IPS DF 6.9 (cell line): ENCODE data around the gene NDUFB3.

Experiments
- DNase-seq: peaks from one replicate; pipeline ENCODE4 v3.0.0-alpha.2; 2013; ENCODE audit warnings: low read depth, low spot score
- H3K27ac ChIP-seq: one replicate; pipeline ENCODE4 v1.5.1; 2013; ENCODE audit warnings: low read length, control low read depth
- H3K27me3 ChIP-seq: 2 replicates; pipeline ENCODE4 v1.6.1; 2013; ENCODE audit warnings: mild to moderate bottlenecking, low read length; ENCODE audit not compliant: control insufficient read depth, insufficient read depth
- H3K36me3 ChIP-seq: 2 replicates; pipeline ENCODE4 v1.6.1; 2013; ENCODE audit warnings: low read length; ENCODE audit not compliant: control insufficient read depth, insufficient read depth
- H3K4me1 ChIP-seq: 2 replicates; pipeline ENCODE4 v1.6.1; 2013; ENCODE audit warnings: low read length; ENCODE audit not compliant: control insufficient read depth, insufficient read depth
- H3K4me3 ChIP-seq: 2 replicates; pipeline ENCODE4 v1.5.1; 2013; ENCODE audit warnings: mild to moderate bottlenecking, low read length
- H3K9me3 ChIP-seq: 2 replicates; pipeline ENCODE4 v1.6.1; 2013; ENCODE audit warnings: low read length, inconsistent platforms; ENCODE audit not compliant: control insufficient read depth, insufficient read depth
- WGBS: extraction: QIAGEN DNeasy Blood & Tissue Kit; methylation state at CpG from one replicate; pipeline ENCODE4 v1.1.7; 2013; ENCODE audit warnings: mixed read lengths, missing lambda C conversion rate; ENCODE audit not compliant: insufficient read length, insufficient coverage; 5-methylcytosine and 5-hydroxymethylcytosine counted together

The NDUFB3 gene

DNA sequence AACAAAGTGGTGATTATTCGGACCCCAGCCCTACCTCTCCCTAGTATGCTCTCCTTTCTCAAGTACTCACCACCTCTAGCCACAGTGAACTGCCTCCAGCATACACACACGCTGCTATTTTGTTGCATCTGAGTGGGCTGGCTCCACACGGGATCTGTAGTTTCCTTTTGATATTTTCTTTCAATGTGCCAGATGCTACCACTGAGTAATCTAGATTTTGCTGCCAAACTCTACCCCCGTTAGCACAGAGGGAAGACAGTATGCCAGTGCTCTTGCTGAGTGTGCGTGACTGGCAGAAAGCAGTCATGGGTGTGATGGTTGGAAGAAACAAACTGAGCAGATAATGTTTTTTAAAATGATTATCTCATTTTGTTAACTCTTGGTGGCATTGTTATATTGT lies 55.8 kb downstream of the NDUFB3 start:
- Histone ChIP-seq H3K36me3 (no peaks in the 10 kb centered on the region), H3K9me3 (no peaks in the 10 kb centered on the region), H3K4me1 (peaks cover 5% of the 10 kb centered on the region), H3K4me3 (no peak overlapping the region), H3K27me3 (no peaks in the 10 kb centered on the region), H3K27ac (no peak overlapping the region)
- DNase-seq: no peak
- WGBS: no CpG with 5 or more reads among the region's 5 CpGs

DNA sequence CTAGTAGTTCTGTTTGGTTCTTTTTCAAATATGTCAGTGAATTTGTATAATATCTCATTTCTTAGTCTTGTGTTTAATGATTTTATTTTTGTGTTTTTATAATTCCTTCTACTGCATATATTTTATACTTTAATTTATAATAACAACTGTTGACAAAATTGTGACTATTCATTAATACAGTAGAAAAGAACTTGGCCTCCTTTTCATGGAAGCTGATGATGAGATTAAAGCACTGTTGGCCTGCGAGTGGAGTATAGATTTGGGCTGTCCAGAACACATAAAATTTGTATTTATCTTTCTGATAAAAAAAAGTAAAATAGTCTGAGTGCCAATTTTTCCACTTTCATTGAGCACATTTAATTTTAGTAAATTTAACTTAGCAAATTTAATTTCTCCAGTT lies 56.2 kb downstream of the NDUFB3 start:
- H3K27ac ChIP-seq: no peak overlapping the region
- no peak for DNase-seq
- no CpG with 5 or more reads among the region's 1 CpG for WGBS
- no peaks in the 10 kb centered on the region for H3K27me3 ChIP-seq
- H3K9me3 ChIP-seq: no peaks in the 10 kb centered on the region
- no peak overlapping the region for H3K4me3 ChIP-seq
- H3K36me3 ChIP-seq: no peaks in the 10 kb centered on the region
- H3K4me1 ChIP-seq: peaks cover 5% of the 10 kb centered on the region

DNA sequence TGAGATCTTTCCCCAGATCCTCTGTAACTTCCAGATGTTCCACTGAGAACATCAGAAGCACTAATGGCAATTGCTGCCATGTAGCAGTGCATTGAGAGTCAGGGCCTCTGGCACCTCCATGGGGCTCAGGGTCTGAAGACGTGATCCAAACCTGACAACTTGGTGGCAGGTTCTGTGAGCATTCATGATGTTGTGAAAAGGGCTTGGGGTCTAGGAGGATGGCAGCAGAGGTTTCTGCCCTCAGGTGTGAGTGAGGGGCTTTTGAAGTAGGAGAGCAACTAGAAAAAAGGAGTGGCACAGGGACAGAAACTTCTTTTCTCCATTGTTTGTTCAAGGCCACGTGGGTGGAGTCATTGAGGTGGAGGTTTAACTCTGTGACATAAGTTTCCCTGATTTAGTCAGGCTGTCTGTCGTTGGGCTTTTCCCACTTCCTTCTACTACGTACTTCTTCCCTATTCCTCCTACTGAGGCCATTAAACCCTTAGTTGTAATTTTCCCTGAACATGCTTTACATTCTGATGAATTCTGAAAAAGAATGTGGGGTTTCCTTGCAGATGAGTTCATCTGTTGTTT lies 57.2 kb downstream of the NDUFB3 start:
- Histone ChIP-seq H3K27ac (no peak overlapping the region), H3K27me3 (no peaks in the 10 kb centered on the region), H3K9me3 (no peaks in the 10 kb centered on the region), H3K36me3 (no peaks in the 10 kb centered on the region), H3K4me3 (no peak overlapping the region), H3K4me1 (peaks cover 5% of the 10 kb centered on the region)
- DNase-seq: no peak
- no CpG with 5 or more reads among the region's 4 CpGs for WGBS

DNA sequence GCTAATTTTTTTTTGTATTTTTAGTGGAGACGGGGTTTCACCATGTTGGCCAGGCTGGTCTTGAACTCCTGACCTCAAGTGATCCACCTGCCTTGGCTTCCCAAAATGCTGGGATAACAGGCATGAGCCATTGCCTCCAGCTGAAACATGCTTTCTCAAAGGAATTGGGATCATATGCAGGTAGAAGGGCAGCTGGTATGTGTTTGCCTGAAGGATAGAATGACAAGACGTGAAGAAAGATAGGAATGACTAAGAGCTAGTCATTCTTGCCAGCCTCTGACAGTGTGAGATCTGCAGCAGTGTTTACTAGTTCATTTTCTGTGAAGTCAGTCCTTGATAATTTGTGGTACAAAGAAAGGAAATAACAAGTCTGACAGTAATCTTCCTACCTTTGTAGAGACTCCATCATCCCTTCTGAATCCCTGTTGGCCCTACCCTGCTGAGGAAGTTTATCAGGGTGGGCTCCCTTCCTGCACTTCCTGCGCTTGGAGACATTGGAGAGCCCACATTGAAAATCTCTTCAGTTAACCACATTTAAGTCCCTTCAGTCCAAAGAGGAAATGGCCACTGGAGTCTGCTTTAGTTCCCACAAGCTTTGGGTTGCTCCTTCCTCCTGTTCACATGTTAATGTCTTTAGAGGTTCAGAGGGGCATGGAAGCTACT lies 58.9 kb downstream of the NDUFB3 start:
- H3K27me3 ChIP-seq: no peaks in the 10 kb centered on the region
- H3K9me3 ChIP-seq: no peaks in the 10 kb centered on the region
- H3K4me1 ChIP-seq: peaks cover 2% of the 10 kb centered on the region; the same call in 1 of the 2 replicates
- no CpG with 5 or more reads among the region's 3 CpGs for WGBS
- no peak for DNase-seq
- no peaks in the 10 kb centered on the region for H3K36me3 ChIP-seq
- H3K4me3 ChIP-seq: no peak overlapping the region
- no peak overlapping the region for H3K27ac ChIP-seq

DNA sequence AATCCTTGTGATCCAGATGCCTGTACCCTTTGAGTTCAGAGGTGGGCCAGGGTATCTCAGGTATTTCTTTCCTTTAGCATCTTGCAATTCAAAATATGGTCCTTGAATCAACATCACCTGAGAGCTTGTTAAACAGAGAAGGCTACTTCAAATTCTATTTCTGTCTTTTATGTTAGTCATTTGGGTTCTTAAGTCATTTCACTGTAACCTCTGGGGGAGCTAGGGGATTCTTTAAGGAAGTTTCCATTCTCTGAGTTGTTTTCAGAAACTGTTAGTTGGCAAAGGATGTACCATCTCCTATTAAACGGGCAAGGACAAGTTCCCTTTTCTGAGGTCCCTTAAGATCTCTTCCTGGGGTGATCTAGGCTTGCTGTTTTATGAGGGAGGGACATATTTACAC lies 60.7 kb downstream of the NDUFB3 start:
- WGBS: no CpG with 5 or more reads among the region's 1 CpG
- Histone ChIP-seq H3K27me3 (no peaks in the 10 kb centered on the region), H3K9me3 (no peaks in the 10 kb centered on the region), H3K36me3 (0 out of 2 replicates have a peak, but pooled peaks cover 5% of the 10 kb centered on the region), H3K4me3 (no peak overlapping the region), H3K4me1 (peaks cover under 1% of the 10 kb centered on the region; the same call in 1 of the 2 replicates), H3K27ac (no peak overlapping the region)
- no peak for DNase-seq
